COLO829 (cell line): Measurements from ENCODE around the gene IL13RA1.
"Not testable (repeated sequence)": the region's sequence is repeated elsewhere in the genome, so short reads cannot be mapped to it uniquely, and the experiment has no call there.

Experiments used
- DNase-seq: peaks from one replicate; pipeline ENCODE4 v3.0.0; 2012; ENCODE audit warnings: low spot score

The IL13RA1 gene

GRCh38 chrX:118729042-118729652, 1.7 kb downstream of the IL13RA1 start:
- no peak for DNase-seq

GRCh38 chrX:118730500-118731247, 3.3 kb downstream of the IL13RA1 start:
- no peak for DNase-seq

GRCh38 chrX:118732551-118732950, 5.1 kb downstream of the IL13RA1 start:
- DNase-seq = not testable (repeated sequence)

DNA sequence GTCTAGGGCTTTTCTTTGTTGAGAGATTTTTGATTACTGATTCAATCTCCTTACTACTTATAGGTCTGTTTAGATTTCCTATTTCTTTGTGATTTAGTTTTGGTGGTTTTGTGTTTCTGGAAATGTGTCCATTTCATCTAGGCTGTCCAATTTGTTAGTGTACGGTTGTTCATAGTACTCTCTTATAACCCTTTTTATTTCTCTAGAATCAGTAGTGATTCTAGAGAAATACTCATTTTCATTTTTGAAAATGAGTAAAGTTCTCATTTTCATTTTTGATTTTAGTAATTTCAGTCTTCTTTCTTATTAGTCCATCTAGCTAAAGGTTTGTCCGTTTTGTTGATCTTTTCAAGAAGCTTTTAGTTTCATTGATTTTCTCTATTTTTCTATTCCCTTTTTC, 7.5 kb downstream of the IL13RA1 start:
- DNase-seq = no peak

- DNase-seq = no peak
Measured at GRCh38 chrX:118736394-118737010, 9.1 kb downstream of the IL13RA1 start.

DNA sequence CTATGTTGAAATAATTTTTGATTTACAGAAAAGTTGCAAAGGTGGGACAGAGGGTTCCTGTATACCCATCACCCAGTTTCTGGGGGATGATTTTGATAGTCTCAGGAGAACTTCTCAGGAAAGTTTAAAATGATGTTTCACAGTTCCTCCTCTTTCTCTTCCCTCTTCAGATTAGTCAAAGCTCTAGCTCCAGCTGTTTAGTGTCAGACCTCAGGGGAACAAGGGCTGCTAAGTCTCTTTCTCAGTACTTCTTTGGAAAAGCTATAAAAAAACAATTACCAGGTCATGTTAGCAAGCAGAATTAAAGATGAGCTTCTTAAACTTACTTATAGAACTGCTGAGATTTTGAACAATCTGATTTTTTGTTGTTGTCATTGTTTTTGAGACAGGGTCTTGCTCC, 12.2 kb downstream of the IL13RA1 start:
- no peak for DNase-seq

DNA sequence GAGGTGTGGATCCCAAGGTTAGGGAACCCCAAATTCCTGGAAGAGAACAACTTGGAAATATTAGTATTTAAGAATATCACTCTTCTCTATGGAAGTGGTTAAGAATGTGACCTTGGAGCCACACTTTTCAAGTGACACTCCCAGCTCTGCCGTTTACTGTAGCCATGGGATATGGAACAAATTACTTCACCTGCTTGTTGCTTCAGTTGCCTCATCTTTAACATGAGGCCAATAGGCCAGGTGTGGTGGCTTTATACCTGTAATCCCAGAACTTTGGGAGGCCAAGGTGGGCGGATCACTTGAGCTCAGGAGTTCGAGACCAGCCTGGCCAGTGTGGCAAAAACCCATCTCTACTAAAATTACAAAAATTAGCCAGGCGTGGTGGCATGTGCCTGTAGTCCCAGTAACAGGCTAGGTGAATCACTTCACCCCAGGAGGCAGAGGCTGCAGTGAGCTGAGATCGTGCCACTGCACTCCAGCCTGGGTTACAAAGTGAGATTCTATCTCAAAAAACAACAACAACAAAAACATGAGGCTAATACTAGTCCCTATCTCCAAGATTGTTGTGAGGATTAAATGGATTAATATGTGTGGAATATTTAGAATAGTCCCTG, 13.0 kb downstream of the IL13RA1 start:
- DNase-seq = no peak

GRCh38 chrX:118742176-118742575, 14.8 kb downstream of the IL13RA1 start:
- DNase-seq = no peak

- DNase-seq = no peak
Measured at GRCh38 chrX:118745570-118745969, 18.2 kb downstream of the IL13RA1 start.

GRCh38 chrX:118751950-118752783, 24.8 kb downstream of the IL13RA1 start:
- no peak for DNase-seq

DNA sequence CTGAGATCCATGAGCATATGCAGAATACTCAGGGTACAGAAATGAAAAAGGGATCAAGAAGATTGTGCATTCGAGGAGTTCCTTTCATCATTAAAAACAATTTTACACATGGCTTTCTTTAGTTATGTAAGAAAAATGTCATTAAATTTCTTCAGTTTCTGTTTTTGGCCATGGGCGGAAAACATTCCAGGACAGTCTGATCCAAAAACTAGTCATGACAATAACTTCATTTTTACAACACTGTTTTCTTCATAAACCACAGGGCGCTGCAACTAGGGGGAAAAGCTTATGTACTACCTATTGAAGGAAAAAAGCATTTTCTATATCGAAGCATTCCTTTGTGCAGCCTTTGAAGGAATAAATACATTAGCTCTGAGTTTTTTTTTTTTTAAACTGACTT, 28.2 kb downstream of the IL13RA1 start:
- DNase-seq = no peak

DNA sequence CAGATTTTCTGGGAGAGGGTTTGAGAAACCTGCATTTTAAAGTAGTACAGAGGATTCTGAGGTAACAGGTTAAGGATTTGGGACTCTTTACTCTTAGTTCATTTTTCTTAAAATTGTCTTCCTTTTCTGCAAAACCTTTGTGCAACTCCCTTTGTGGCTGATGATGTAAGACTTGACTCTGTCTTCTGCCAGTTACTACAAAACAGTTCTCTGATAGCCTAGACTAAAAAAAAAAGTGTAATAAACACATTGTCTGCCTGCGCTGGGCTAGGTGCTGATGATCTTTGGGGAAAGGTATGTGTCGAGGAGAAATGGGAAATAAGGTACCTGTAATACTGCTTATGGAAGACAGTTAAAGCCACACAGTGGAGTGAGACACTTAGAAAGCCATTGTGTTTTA, 28.7 kb downstream of the IL13RA1 start:
- DNase-seq = no peak

DNA sequence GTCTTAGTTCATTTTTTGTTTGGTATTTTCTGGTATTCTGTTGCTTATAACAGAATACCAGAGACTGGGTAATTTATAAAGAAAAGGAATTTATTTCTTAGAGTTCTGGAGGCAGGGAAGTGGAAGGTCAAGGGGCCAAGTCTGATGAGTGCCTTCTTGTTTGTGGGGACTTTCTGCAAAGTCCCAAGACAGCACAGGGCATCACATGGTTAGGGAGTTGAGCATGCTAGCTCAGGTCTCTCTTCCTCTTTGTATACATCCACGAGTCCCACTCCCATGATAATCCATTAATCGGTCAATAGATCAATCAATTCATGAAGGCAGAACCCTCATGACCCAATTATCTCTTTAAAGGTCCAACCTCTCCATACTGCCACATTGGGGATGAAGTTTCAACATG, 31.1 kb downstream of the IL13RA1 start:
- DNase-seq = no peak

DNA sequence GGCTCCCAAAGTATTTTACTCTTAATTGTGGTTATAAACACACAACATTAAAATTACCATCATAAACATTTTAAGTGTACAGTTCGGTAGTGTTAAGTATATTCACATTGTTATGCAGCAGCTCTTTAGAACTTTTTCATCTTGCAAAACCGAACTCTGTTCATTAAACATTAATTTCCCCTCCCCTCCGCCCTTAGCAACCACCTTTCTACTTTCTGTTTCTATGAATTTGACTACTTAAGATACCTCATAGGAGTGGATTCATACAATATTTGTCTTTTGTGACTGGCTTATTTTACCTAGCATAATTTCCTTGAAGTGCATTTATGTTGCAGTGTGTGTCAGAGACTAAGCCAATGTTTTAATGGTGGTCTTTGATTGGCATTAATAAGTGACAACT, 32.6 kb downstream of the IL13RA1 start:
- no peak for DNase-seq

DNA sequence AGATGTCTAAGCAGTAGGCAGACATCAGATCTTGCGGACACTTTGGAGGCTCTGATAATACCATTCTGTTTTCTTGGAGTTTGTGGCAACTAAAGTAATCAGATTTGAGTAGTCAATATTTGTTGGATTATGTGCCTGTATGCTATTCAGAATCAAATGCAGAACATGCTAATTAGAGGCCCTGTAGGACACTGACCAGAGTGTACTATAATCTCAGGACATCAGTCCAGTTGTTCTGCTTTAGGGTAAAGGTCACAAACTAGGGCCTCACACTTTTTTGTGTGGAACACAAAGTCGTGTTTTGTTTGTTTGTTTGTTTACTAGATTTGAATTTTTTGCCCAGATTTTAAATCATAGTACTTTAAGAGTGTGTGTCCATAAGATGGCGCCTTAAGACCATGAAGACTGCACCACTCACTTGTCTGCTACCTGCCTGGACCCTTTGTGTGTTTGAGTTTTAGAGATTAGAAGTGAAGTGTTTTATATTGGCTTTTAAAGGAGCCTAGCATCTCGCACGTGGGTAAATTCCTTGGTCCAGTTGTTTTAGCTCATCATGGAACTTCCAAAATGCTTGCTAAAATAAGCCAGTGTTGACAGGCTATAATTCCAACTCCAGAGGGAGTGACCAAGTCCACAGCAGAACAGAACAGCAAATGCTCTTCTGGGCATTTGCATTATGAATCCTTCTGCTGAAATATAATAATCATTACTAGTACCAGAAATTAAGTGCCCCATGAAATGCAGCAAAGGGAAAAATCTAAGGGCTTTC, 34.7 kb downstream of the IL13RA1 start:
- DNase-seq = no peak

DNA sequence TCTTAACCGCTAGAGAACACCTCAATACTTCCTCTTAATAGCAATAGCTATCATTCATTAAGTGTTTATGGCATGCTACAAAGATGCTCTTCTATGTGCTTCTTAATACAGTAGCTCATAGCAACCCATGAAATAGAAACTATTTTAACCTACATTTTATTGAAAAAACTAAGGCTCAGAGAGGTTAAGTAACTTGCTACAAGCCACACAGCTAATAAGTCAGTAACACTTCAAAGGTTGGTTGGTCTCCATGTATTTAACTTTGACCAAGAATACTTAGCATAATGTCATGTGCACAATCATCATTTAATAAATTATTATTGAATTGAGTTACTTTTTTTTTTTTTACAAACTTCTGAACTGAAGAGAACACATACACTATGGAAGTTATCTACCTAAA, 36.1 kb downstream of the IL13RA1 start:
- DNase-seq = no peak

- DNase-seq = no peak
Measured at GRCh38 chrX:118764122-118764521, 36.7 kb downstream of the IL13RA1 start.

DNA sequence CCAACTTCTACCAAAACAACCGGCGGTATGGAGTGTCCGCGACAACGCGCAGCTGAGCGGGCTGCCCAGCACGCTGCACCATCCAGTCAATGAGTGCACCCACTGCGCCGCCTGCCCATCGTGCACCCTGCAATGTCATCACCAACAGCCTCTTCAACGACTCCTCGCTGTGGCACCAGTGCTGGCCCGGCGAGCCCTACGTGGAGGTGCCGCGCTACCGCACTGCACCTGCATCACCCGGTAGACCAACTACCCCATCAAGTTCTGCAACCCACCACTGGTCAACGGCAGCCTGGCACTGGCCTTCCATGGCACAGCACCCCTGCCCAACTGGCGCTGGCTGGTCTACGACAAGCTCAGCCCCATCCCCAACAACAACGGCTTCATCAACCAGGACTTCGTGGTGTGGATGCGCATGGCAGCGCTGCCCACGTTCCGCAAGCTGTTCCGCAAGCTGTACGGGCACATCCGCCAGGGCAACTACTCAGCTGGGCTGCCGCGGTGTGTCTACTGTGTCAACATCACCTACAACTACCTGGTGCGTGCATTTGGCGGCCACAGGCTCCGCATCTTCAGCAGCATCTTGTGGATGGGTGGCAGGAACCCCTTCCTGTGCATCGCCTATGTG, 42.8 kb downstream of the IL13RA1 start:
- DNase-seq = no peak

GRCh38 chrX:118772051-118772450, 44.6 kb downstream of the IL13RA1 start:
- DNase-seq = peak; percentile 69

DNA sequence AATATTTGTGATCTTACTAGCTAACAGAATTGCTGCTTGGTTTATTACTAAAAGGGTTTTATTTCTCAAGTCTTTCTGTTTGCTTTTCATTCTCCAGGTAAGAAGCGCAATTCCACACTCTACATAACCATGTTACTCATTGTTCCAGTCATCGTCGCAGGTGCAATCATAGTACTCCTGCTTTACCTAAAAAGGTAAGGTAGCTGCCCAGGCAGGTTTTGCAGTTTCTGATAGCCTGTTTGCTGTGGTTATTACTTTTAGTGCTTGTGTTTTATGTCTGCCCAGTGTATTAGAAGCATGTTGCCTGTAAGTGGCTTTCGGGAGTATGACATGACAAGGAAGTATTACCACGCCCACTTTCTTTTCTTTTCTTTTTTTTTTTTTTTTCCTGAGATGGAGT, 46.4 kb downstream of the IL13RA1 start:
- DNase-seq = no peak

- DNase-seq = no peak
Measured at GRCh38 chrX:118779581-118779980, 52.2 kb downstream of the IL13RA1 start.
